ENCODE results near the gene ZFP57.

Gene ZFP57

DNA sequence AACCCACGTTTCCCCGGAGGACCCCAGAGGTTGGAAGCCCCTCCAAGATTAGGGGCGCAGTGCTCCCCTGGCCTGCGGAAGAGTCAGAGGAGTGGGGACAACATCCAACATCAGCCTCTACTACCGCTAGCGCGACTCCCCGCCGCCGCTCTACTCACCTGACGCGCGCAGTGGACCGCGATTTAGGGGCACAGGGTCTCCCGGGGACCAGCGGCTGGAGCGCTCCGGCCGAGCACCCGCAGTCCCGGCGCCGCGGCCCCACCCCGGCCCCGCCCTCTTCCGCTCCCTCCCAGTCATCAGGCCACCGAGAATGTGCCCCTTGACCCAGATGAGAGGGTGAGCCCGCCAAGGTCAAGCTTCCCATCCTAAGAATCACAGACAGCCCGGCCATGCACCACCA, at the start of gene ZFP57:
TSS of gene ZFP57 (minus strand) at position 249 of the 400 bp plus-strand sequence. CDS start 4,149 bp downstream, outside the sequence.
- in situ Hi-C loops (cut with HindIII; ENCODE audit: low sequenced_read_pairs) = loop anchor here (5.0 kb wide), 1 partner anchor 76 kb away; no protein-coding TSS in a partner anchor

GRCh38 chr6:29730575-29731126, 49.7 kb upstream of the ZFP57 start:
- in situ Hi-C loops (cut with HindIII; ENCODE audit: low sequenced_read_pairs) = no loop called here

- in situ Hi-C loops (cut with HindIII; ENCODE audit: low sequenced_read_pairs) = loop anchor here (5.0 kb wide), 1 partner anchor 92 kb away; no protein-coding TSS in a partner anchor
These were observed 48.9 kb upstream of the ZFP57 start for GRCh38 chr6:29729774-29730328.

- in situ Hi-C loops (cut with HindIII; ENCODE audit: low sequenced_read_pairs) = loop anchor here (5.0 kb wide), 1 partner anchor 93 kb away; no protein-coding TSS in a partner anchor
These were observed 47.9 kb upstream of the ZFP57 start for GRCh38 chr6:29728875-29729270.

DNA sequence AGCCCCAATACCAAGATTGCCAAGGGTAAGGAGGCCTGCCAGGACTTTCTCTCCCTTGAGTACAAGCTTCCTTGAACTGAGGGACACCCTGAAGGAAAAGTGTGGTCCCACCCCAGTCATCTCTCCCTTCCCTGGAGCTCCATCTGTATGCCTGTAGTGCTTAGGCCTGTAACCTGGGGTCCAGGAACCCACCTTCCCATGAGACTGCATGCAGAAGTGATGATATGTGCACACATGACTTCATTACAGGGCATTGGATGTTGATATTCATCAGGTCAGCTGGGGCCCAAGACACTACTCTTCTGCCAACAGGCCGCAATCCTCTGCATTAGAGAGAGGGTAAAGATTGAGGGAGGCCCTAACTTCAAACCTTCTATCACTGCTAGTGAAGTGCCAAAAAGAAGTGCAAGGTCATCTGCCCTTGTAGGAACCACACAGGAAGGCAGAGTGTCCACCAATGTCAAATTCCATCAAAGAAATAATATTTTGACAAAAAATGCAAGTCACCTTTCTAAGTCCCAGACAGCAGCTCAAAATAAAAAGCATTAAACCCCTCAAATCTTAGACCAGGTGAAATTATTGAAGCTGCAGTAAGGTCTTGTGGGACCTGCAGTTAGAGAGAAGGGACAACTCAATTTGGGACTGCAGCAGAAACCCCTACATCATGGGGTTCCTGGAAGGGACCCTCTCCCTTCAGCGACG, 47.4 kb upstream of the ZFP57 start:
- in situ Hi-C loops (cut with HindIII; ENCODE audit: low sequenced_read_pairs) = loop anchor here (5.0 kb wide), 1 partner anchor 94 kb away; no protein-coding TSS in a partner anchor

DNA sequence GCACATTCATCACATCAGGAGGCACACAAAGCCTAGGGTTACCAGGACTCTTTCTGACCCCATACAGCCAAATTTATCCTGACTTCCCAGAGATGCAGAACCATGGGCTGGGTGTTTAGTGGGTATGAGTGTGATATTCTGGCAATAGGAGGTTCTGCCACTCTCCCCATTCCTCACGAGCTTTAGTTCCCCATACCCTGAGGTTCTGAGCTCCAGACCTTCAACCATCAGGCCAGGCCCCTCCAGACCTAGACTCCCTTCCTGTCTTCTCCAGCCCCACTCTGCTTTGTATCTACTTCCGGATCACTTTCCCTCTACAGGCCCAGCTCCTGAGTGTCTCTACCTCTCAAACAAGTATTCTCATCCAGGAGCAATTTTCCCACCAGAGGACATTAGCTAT, 46.7 kb upstream of the ZFP57 start:
- in situ Hi-C loops (cut with HindIII; ENCODE audit: low sequenced_read_pairs) = loop anchor here (5.0 kb wide), 1 partner anchor 95 kb away; no protein-coding TSS in a partner anchor

DNA sequence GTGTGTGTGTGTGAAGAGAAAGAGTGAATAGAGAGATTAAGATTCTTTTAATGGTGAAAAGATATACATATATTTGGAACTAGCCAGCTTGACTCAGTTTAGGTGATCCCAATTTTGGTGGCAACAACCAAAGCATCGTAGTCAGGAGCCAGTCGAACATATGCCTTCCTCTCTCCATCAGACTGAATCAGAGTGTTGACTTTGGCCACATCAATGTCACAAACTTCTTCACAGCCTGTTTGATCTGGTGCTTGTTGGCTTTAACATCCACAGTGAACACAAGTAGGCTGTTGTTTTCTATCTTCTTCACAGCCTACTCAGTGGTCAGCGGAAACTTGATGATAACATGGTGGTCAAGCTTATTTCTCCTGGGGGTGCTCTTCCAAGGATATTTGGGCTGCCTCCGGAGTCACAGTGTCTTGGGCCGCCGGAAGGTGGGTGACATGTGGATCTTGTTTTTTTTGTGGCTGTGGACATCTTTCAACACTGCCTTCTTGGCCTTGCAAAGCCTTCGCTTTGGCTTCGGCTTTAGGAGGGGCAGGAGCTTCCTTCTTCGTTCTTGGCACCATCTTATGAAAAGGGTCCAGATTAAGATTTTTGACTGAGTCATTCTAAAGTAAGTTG, 45.7 kb upstream of the ZFP57 start:
- in situ Hi-C loops (cut with HindIII; ENCODE audit: low sequenced_read_pairs) = loop anchor here (5.0 kb wide), 1 partner anchor 96 kb away; no protein-coding TSS in a partner anchor

GRCh38 chr6:29726001-29726400, 45.0 kb upstream of the ZFP57 start:
- in situ Hi-C loops (cut with HindIII; ENCODE audit: low sequenced_read_pairs) = loop anchor here (5.0 kb wide), 1 partner anchor 96 kb away; no protein-coding TSS in a partner anchor

GRCh38 chr6:29724937-29725869, 44.3 kb upstream of the ZFP57 start:
- in situ Hi-C loops (cut with HindIII; ENCODE audit: low sequenced_read_pairs) = loop anchor here (5.0 kb wide), 1 partner anchor 97 kb away; no protein-coding TSS in a partner anchor

DNA sequence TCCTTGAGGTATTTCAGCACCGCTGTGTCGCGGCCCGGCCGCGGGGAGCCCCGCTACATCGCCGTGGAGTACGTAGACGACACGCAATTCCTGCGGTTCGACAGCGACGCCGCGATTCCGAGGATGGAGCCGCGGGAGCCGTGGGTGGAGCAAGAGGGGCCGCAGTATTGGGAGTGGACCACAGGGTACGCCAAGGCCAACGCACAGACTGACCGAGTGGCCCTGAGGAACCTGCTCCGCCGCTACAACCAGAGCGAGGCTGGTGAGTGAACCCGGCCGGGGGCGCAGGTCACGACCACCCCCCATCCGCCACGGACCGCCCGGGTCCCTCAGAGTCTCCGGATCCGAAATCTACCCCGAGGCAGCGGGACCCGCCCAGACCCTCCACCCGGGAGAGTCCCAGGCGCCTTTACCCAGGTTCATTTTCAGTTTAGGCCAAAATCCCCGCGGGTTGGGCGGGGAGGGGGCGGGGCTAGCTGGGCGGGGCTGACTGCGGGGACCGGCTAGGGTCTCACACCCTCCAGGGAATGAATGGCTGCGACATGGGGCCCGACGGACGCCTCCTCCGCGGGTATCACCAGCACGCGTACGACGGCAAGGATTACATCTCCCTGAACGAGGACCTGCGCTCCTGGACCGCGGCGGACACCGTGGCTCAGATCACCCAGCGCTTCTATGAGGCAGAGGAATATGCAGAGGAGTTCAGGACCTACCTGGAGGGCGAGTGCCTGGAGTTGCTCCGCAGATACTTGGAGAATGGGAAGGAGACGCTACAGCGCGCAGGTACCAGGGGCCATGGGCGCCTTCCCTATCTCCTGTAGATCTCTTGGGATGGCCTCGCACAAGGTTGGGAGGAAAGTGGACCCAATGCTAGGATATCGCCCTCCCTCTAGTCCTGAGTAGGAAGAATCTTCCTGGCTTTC, 43.0 kb upstream of the ZFP57 start:
- in situ Hi-C loops (cut with HindIII; ENCODE audit: low sequenced_read_pairs) = no loop called here

DNA sequence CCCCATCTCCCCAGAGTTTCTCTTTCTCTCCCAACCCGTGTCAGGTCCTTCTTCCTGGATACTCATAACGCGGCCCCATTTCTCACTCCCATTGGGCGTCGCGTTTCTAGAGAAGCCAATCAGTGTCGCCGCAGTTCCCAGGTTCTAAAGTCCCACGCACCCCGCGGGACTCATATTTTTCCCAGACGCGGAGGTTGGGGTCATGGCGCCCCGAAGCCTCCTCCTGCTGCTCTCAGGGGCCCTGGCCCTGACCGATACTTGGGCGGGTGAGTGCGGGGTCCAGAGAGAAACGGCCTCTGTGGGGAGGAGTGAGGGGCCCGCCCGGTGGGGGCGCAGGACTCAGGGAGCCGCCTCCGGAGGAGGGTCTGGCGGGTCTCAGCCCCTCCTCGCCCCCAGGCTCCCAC, 42.3 kb upstream of the ZFP57 start, which contains the start of gene HLA-F:
TSS of gene HLA-F (plus strand) at position 173 of the 404 bp plus-strand sequence. CDS start at position 203, 30 bp downstream.
- in situ Hi-C loops (cut with HindIII; ENCODE audit: low sequenced_read_pairs) = no loop called here

- in situ Hi-C loops (cut with HindIII; ENCODE audit: low sequenced_read_pairs) = no loop called here
These were observed 39.9 kb upstream of the ZFP57 start for GRCh38 chr6:29720863-29721262.

GRCh38 chr6:29710281-29710941, 29.5 kb upstream of the ZFP57 start:
- in situ Hi-C loops (cut with HindIII; ENCODE audit: low sequenced_read_pairs) = no loop called here

DNA sequence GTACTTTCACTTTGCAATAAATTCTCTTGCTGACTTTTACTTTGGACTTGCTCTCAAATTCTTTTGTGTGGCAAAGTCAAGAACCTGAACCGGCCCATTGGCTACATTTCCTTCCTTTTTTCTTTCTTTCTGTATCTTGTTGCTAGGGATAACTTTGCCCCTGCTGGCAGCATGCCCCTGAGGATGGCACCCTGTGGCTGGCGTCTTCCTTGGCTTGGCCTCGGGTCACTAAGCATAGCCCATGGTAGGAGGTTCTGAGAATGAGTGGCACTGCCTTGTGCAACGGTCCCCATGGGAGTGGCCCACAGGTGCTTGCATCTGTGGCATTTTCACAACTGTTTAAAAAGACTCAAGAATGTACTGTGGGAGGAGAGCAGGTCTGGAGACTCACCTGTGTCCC, 28.2 kb upstream of the ZFP57 start:
- in situ Hi-C loops (cut with HindIII; ENCODE audit: low sequenced_read_pairs) = no loop called here

GRCh38 chr6:29708432-29709179, 27.7 kb upstream of the ZFP57 start:
- in situ Hi-C loops (cut with HindIII; ENCODE audit: low sequenced_read_pairs) = no loop called here

GRCh38 chr6:29705389-29706231, 24.7 kb upstream of the ZFP57 start:
- in situ Hi-C loops (cut with HindIII; ENCODE audit: low sequenced_read_pairs) = no loop called here

GRCh38 chr6:29702519-29703103, 21.7 kb upstream of the ZFP57 start:
- in situ Hi-C loops (cut with HindIII; ENCODE audit: low sequenced_read_pairs) = no loop called here
